ENCODE measurements around the gene ISG20.

GRCh38 chr15:88616240-88616639 is 22.6 kb upstream of the ISG20 start:
- TF ChIP-seq EZH2phosphoT487 (IDR thresholded peaks at IDR 0.05; ENCODE audit: insufficient read depth, low read depth) (no peak), EZH2 (IDR thresholded peaks at IDR 0.05; ENCODE audit: insufficient read depth, poor library complexity, severe bottlenecking) (no peak)

All from GM23248 (cell line).